PC-3 (cell line): ENCODE results near the gene SMARCA4. TPM values are rescaled to one million over a fixed set of nuclear protein-coding genes. Genes with fewer than 3 reads are reported as not detected.

Source experiments
- ATAC-seq: fragments of 200-7000 bp; cut with Tn5 transposase; 2 replicates; pipeline ENCODE4 v1.9.1; 2020; ENCODE audit warnings: mild to moderate bottlenecking, moderate library complexity
- BruUV-seq: library from RNA; stranded (reverse); fragments of 400-500 nt; replicated peaks from 2 replicates; lab custom pipeline; 2021; lab: Mats Ljungman, UMichigan
- CTCF ChIA-PET: fragments of 300-600 bp; sonication (Branson Sonifier 250); formaldehyde crosslinking; loops from one replicate; lab custom pipeline; 2022; ENCODE audit warnings: antibody characterized with exemption; lab: Charles Lee
- POLR2A ChIA-PET: fragments of 300-600 bp; sonication (Branson Sonifier 250); formaldehyde crosslinking; loops from one replicate; lab custom pipeline; 2022; ENCODE audit warnings: antibody characterized with exemption; ENCODE audit not compliant: unreplicated experiment; lab: Charles Lee
- DNase-seq: peaks from one replicate; pipeline ENCODE4 v3.0.0-alpha.2; 2015
- H2AFZ ChIP-seq: fragments of 300-600 bp; sonication (generic); 2 replicates; pipeline ENCODE4 v1.6.0; 2016; ENCODE audit warnings: antibody characterized with exemption, low read length
- H3F3A ChIP-seq: fragments of 300-600 bp; sonication (generic); one replicate; pipeline ENCODE4 v1.6.0; 2017; ENCODE audit warnings: antibody characterized with exemption, low read length, control low read depth, mild to moderate bottlenecking; ENCODE audit not compliant: unreplicated experiment
- H3K27ac ChIP-seq: fragments of 300-600 bp; sonication (generic); 2 replicates; pipeline ENCODE4 v1.5.1; 2016; ENCODE audit warnings: mild to moderate bottlenecking, low read length
- H3K27me3 ChIP-seq: fragments of 300-600 bp; sonication (generic); 2 replicates; pipeline ENCODE4 v1.6.1; 2016; ENCODE audit warnings: low read length, mixed read lengths
- H3K36me3 ChIP-seq: fragments of 300-600 bp; sonication (generic); 2 replicates; pipeline ENCODE4 v1.6.1; 2016; ENCODE audit warnings: low read depth, mixed run types, low read length, mixed read lengths
- H3K4me1 ChIP-seq: fragments of 300-600 bp; sonication (generic); 2 replicates; pipeline ENCODE4 v1.5.1; 2016; ENCODE audit warnings: low read length; ENCODE audit not compliant: insufficient read depth
- H3K4me2 ChIP-seq: fragments of 300-600 bp; sonication (generic); 2 replicates; pipeline ENCODE4 v1.6.0; 2016; ENCODE audit warnings: low read length
- H3K4me3 ChIP-seq: fragments of 300-600 bp; sonication (generic); 2 replicates; pipeline ENCODE4 v1.5.1; 2016; ENCODE audit warnings: mild to moderate bottlenecking, low read length, mixed read lengths
- H3K79me2 ChIP-seq: fragments of 300-600 bp; sonication (generic); 2 replicates; pipeline ENCODE4 v1.6.1; 2017; ENCODE audit warnings: low read length, mixed read lengths
- H3K9ac ChIP-seq: fragments of 300-600 bp; sonication (generic); 2 replicates; pipeline ENCODE4 v1.6.0; 2016; ENCODE audit warnings: mild to moderate bottlenecking, low read length
- H3K9me2 ChIP-seq: fragments of 300-600 bp; sonication (generic); replicated peaks from 2 replicates; pipeline ENCODE4 v1.6.1; 2016; ENCODE audit warnings: mixed run types, low read length, mixed read lengths
- H3K9me3 ChIP-seq: fragments of 300-600 bp; sonication (generic); 2 replicates; pipeline ENCODE4 v1.6.1; 2016; ENCODE audit warnings: low read length, mixed read lengths
- H4K20me1 ChIP-seq: fragments of 300-600 bp; sonication (generic); 2 replicates; pipeline ENCODE4 v1.6.1; 2016; ENCODE audit warnings: low read length, mixed read lengths
- EZH2 ChIP-seq: fragments of 300-600 bp; sonication (generic); IDR thresholded peaks from one replicate; pipeline ENCODE4 v1.6.1; 2017; ENCODE audit warnings: antibody characterized with exemption, mild to moderate bottlenecking, low read length; ENCODE audit not compliant: unreplicated experiment
- EZH2phosphoT487 ChIP-seq: fragments of 300-600 bp; sonication (generic); IDR thresholded peaks from 2 replicates; pipeline ENCODE4 v1.6.1; 2018; ENCODE audit warnings: mild to moderate bottlenecking, antibody characterized with exemption, low read length, borderline replicate concordance
- intact Hi-C: fragments of 100-400 bp; cut with micrococcal nuclease; formaldehyde crosslinking; loops from 2 replicates; pipeline ENCODE4 v1.9.0; 2023
- total RNA-seq: library from RNA; depleted of rRNA; stranded (reverse); fragments of >200 nt; gene quantifications from 2 replicates; pipeline ENCODE4 v1.2.3, GENCODE V29; 2014
- TF ChIP-seq, protein P1 (sequence below): fragments of 300-600 bp; sonication (generic); conservative IDR thresholded peaks from 2 replicates; pipeline ENCODE4 v1.5.1; 2017; ENCODE audit warnings: antibody characterized with exemption, low read depth, mild to moderate bottlenecking, low read length

The SMARCA4 gene
- total RNA-seq, 1 experiment from 2014 or later: 197 TPM

DNA sequence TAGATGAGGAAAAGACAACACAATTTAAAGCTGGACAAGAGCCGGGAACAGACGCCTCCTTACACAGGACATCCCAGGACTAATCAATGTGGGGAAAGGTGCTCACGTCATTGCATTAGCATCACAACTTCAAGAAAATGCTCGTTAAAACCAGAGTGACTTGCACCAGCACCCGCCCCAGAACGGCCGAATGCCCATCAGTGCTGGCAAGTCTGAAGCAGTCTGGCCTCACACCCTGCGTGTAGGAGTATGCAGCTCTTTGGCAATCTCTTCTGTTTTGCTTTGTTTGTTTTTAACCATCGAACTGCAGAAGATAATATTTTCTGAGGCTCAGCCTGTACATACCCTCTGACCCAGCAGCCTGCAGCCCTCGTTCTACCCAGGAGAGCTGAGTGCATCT, 83.6 kb downstream of the SMARCA4 start:
- Histone ChIP-seq H4K20me1 (no peaks in the 10 kb centered on the region), H3K27ac (no peak overlapping the region), H3K9ac (no peak overlapping the region), H3K9me3 (no peaks in the 10 kb centered on the region), H3K27me3 (no peaks in the 10 kb centered on the region), H3K9me2 (no peaks in the 10 kb centered on the region), H2AFZ (no peak overlapping the region), H3K79me2 (no peaks in the 10 kb centered on the region), H3F3A (no peaks in the 10 kb centered on the region), H3K36me3 (peaks cover 33% of the 10 kb centered on the region; the same call in 1 of the 2 replicates), H3K4me1 (no peaks in the 10 kb centered on the region), H3K4me3 (no peak overlapping the region), H3K4me2 (no peak overlapping the region)
- ATAC-seq (no peak), DNase-seq (no peak)
- CTCF ChIA-PET: no interaction called here
- BruUV-seq: no TSS peak
- intact Hi-C loops: no loop called here
- TF ChIP-seq EZH2: no peak
- no peak for TF ChIP-seq EZH2phosphoT487
- TF ChIP-seq, protein P1, sequence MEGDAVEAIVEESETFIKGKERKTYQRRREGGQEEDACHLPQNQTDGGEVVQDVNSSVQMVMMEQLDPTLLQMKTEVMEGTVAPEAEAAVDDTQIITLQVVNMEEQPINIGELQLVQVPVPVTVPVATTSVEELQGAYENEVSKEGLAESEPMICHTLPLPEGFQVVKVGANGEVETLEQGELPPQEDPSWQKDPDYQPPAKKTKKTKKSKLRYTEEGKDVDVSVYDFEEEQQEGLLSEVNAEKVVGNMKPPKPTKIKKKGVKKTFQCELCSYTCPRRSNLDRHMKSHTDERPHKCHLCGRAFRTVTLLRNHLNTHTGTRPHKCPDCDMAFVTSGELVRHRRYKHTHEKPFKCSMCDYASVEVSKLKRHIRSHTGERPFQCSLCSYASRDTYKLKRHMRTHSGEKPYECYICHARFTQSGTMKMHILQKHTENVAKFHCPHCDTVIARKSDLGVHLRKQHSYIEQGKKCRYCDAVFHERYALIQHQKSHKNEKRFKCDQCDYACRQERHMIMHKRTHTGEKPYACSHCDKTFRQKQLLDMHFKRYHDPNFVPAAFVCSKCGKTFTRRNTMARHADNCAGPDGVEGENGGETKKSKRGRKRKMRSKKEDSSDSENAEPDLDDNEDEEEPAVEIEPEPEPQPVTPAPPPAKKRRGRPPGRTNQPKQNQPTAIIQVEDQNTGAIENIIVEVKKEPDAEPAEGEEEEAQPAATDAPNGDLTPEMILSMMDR: no peak
- POLR2A ChIA-PET: no interaction called here

DNA sequence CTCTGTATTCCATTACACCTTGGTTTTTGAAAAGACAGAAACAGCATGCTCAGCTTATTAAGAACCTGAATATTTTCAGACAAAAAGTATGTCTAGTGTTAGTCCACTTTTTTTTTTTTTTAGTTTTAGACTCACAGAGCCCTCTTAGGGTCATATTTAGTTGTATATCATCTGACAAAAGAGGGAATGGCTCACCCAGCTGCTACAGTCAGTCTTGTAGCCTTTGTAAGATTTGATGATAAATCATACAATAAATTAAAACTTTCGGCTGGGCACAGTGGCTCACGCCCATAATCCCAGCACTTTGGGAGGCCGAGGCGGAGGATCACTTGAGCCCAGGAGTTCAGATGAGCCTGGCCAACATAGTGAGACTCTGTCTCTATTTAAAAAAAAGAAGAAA, 84.7 kb downstream of the SMARCA4 start:
- H3K9ac ChIP-seq: no peak overlapping the region
- H3K4me2 ChIP-seq: no peak overlapping the region
- no peaks in the 10 kb centered on the region for H3K4me1 ChIP-seq
- no peak overlapping the region for H2AFZ ChIP-seq
- H3K36me3 ChIP-seq: peaks cover 33% of the 10 kb centered on the region; the same call in 1 of the 2 replicates
- POLR2A ChIA-PET: no interaction called here
- intact Hi-C loops: no loop called here
- no peaks in the 10 kb centered on the region for H3K9me3 ChIP-seq
- H4K20me1 ChIP-seq: no peaks in the 10 kb centered on the region
- no peak overlapping the region for H3K4me3 ChIP-seq
- DNase-seq (no peak), ATAC-seq (no peak)
- no peak overlapping the region for H3K27ac ChIP-seq
- no peaks in the 10 kb centered on the region for H3K79me2 ChIP-seq
- no TSS peak for BruUV-seq
- H3K27me3 ChIP-seq: no peaks in the 10 kb centered on the region
- TF ChIP-seq, protein P1: no peak
- no peak for TF ChIP-seq EZH2
- TF ChIP-seq EZH2phosphoT487: no peak
- CTCF ChIA-PET: no interaction called here
- no peaks in the 10 kb centered on the region for H3K9me2 ChIP-seq
- H3F3A ChIP-seq: no peaks in the 10 kb centered on the region

DNA sequence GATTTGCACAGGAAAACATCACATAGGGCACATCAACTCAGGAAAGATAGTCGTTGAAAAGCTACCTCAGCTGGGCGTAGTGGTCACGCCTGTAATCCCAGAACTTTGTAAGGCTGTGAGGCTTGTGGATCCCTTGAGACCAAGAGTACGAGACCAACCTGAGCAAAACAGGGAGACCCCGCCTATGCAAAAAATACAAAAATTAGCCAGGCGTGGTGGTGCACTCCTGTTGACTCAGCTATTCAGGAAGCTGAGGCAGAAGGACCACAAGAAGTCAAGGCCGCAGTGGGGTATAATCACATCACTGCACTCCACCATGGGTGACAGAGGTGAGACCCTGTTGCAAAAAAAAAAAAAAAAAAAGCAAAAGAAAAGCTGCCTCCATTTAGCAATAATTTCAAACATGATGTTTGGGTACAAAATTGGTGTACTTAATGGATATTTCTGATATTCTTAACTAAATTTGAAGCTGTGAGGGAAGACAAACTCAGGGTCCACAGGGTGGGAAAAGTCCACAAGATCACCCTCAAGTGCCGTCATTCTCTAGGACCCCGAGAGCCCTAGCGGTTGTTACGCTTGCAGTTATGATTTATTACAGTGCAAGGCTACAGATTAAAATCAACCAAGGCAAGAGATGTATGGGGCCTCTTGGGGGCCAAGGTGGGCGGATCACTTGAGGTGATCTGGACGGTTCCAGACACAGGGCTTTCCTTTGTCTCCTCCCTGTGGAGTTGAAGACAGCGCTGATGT, 86.0 kb downstream of the SMARCA4 start:
- intact Hi-C loops: no loop called here
- BruUV-seq: no TSS peak

More for the DNA sequence above, 86.0 kb downstream of the SMARCA4 start:
- Histone ChIP-seq H4K20me1 (no peaks in the 10 kb centered on the region), H3K79me2 (no peaks in the 10 kb centered on the region), H3K4me2 (no peak overlapping the region), H3K27me3 (no peaks in the 10 kb centered on the region), H3K36me3 (peaks cover 27% of the 10 kb centered on the region; the same call in 1 of the 2 replicates), H3K9ac (no peak overlapping the region), H3K4me3 (no peak overlapping the region), H3F3A (no peaks in the 10 kb centered on the region), H3K4me1 (no peaks in the 10 kb centered on the region), H3K9me3 (no peaks in the 10 kb centered on the region), H2AFZ (no peak overlapping the region), H3K27ac (no peak overlapping the region), H3K9me2 (no peaks in the 10 kb centered on the region)
- CTCF ChIA-PET: no interaction called here
- ATAC-seq (no peak), DNase-seq (no peak)
- POLR2A ChIA-PET: interaction anchor here (0.6 kb wide), 1 partner anchor 13 kb away, joined by 6 read pairs; no protein-coding TSS in a partner anchor
- TF ChIP-seq EZH2phosphoT487 (no peak), EZH2 (no peak)
- TF ChIP-seq, protein P1: no peak
